Measurements from ENCODE around the gene SMAP1. TPM values are rescaled to one million over a fixed set of nuclear protein-coding genes. Genes with fewer than 3 reads are reported as not detected.

The SMAP1 gene
- total and polyA plus RNA-seq, 10 donors, result 12.0 to 28.2 (median 19.8) TPM

- no peak for TF ChIP-seq CTCF (IDR thresholded peaks at IDR 0.05 in 8 of 11, conservative IDR thresholded peaks at IDR 0.05 in 3 of 11)
- TF ChIP-seq POLR2A (IDR thresholded peaks at IDR 0.05), result no peak
- no peak for TF ChIP-seq POLR2AphosphoS5 (IDR thresholded peaks at IDR 0.05)
- WGBS, 5 donors, result 75 to 84% (median 82%) methylated on average over 3 of the region's 3 CpGs
- Histone ChIP-seq H3K4me1 (peaks cover 0 to 26% (median 4%) of the 10 kb centered on the region in 6 donors), H3K9me3 (no peaks in the 10 kb centered on the region), H3K4me3 (no peak overlapping the region), H3K27me3 (replicated peaks in 1 of 7) (no peaks in the 10 kb centered on the region), H3K27ac (no peak overlapping the region), H3K36me3 (peaks cover 0 to 6% (median 0%) of the 10 kb centered on the region in 6 donors)
- intact Hi-C loops (cut with DNase I; ENCODE audit: low total_unique reads), result no loop called here
- DNase-seq, result no peak
These were observed 58.2 kb downstream of the SMAP1 start for GRCh38 chr6:70725817-70726415.

GRCh38 chr6:70734381-70734780 lies 66.7 kb downstream of the SMAP1 start:
- H3K27me3 ChIP-seq (replicated peaks in 1 of 7), result no peaks in the 10 kb centered on the region
- H3K9me3 ChIP-seq, result no peaks in the 10 kb centered on the region
- WGBS, 5 donors, result 92 to 99% (median 96%) methylated on average over 9 to 10 of the region's 10 CpGs
- peaks cover 0 to 38% (median 11%) of the 10 kb centered on the region in 6 donors for H3K36me3 ChIP-seq
- no peak overlapping the region for H3K27ac ChIP-seq
- intact Hi-C loops (cut with DNase I; ENCODE audit: low total_unique reads), result no loop called here
- TF ChIP-seq CTCF (IDR thresholded peaks at IDR 0.05 in 8 of 11, conservative IDR thresholded peaks at IDR 0.05 in 3 of 11), result no peak
- TF ChIP-seq POLR2A (IDR thresholded peaks at IDR 0.05), result no peak
- no peak for TF ChIP-seq POLR2AphosphoS5 (IDR thresholded peaks at IDR 0.05)
- no peak for DNase-seq
- peaks cover 0 to 4% (median 0%) of the 10 kb centered on the region in 6 donors for H3K4me1 ChIP-seq
- no peak overlapping the region for H3K4me3 ChIP-seq

- Histone ChIP-seq H3K4me1 (peaks cover 0 to 4% (median 0%) of the 10 kb centered on the region in 6 donors), H3K27me3 (replicated peaks in 1 of 7) (no peaks in the 10 kb centered on the region), H3K27ac (no peak overlapping the region), H3K4me3 (no peak overlapping the region), H3K9me3 (no peaks in the 10 kb centered on the region), H3K36me3 (peaks cover 0 to 39% (median 11%) of the 10 kb centered on the region in 6 donors)
- DNase-seq, result no peak
- WGBS, 5 donors, result 75 to 87% (median 84%) methylated on average over 1 of the region's 1 CpG
- TF ChIP-seq POLR2AphosphoS5 (IDR thresholded peaks at IDR 0.05) (no peak), CTCF (IDR thresholded peaks at IDR 0.05 in 8 of 11, conservative IDR thresholded peaks at IDR 0.05 in 3 of 11) (no peak), POLR2A (IDR thresholded peaks at IDR 0.05) (no peak)
- intact Hi-C loops (cut with DNase I; ENCODE audit: low total_unique reads), result no loop called here
These were observed 67.3 kb downstream of the SMAP1 start for GRCh38 chr6:70734979-70735378.

- intact Hi-C loops (cut with DNase I; ENCODE audit: low total_unique reads), result no loop called here
- WGBS, 5 donors, result 97 to 98% (median 97%) methylated on average over 6 of the region's 6 CpGs
- H3K27me3 ChIP-seq (replicated peaks in 1 of 7), result no peaks in the 10 kb centered on the region
- no peak for TF ChIP-seq POLR2AphosphoS5 (IDR thresholded peaks at IDR 0.05)
- no peak for TF ChIP-seq POLR2A (IDR thresholded peaks at IDR 0.05)
- TF ChIP-seq CTCF (IDR thresholded peaks at IDR 0.05 in 8 of 11, conservative IDR thresholded peaks at IDR 0.05 in 3 of 11), result no peak
- no peak overlapping the region for H3K27ac ChIP-seq
- peaks cover 0 to under 1% (median 0%) of the 10 kb centered on the region in 6 donors for H3K4me1 ChIP-seq
- no peak overlapping the region for H3K4me3 ChIP-seq
- no peak for DNase-seq
- no peaks in the 10 kb centered on the region for H3K9me3 ChIP-seq
- peaks cover 0 to 45% (median 11%) of the 10 kb centered on the region in 6 donors for H3K36me3 ChIP-seq
These were observed 67.8 kb downstream of the SMAP1 start for GRCh38 chr6:70735513-70735912.

All from spleen (tissue), 11 donors.